ENCODE measurements around the gene NUDT13.

- TF ChIP-seq POLR2AphosphoS5 (IDR thresholded peaks at IDR 0.05; ENCODE audit: control insufficient read depth, insufficient read depth, low read depth, low read length), result no peak
- TF ChIP-seq EP300 (IDR thresholded peaks at IDR 0.05; ENCODE audit: low read length), result no peak
- no peak for TF ChIP-seq ZBTB1 (CRISPR knock-in tag; IDR thresholded peaks at IDR 0.05; ENCODE audit: borderline replicate concordance, low read depth)
- no peak for TF ChIP-seq CTCF (IDR thresholded peaks at IDR 0.05 in 2 of 3, conservative IDR thresholded peaks at IDR 0.05 in 1 of 3; ENCODE audit: insufficient read depth in 2 of 3, low read depth in 1 of 3, low read length in 3 of 3)
- no peak for TF ChIP-seq MAFF (IDR thresholded peaks at IDR 0.05; ENCODE audit: low read length)
- no peak for TF ChIP-seq ATF3 (IDR thresholded peaks at IDR 0.05)
- no peak for TF ChIP-seq ATF3 (CRISPR knock-in tag; conservative IDR thresholded peaks at IDR 0.05)
- TF ChIP-seq MAX (CRISPR knock-in tag; IDR thresholded peaks at IDR 0.05), result no peak
- TF ChIP-seq ETV6 (IDR thresholded peaks at IDR 0.05; ENCODE audit: borderline replicate concordance in 1 of 2, low read depth in 2 of 2, low read length in 1 of 2), result no peak
- no peak for TF ChIP-seq ETV6 (CRISPR knock-in tag; IDR thresholded peaks at IDR 0.05; ENCODE audit: borderline replicate concordance)
- no peak for TF ChIP-seq LEF1 (IDR thresholded peaks at IDR 0.05)
- no peak for TF ChIP-seq POLR2A (conservative IDR thresholded peaks at IDR 0.05)
- TF ChIP-seq ZNF324 (CRISPR knock-in tag; IDR thresholded peaks at IDR 0.05), result no peak
- no peak for TF ChIP-seq MCM7 (IDR thresholded peaks at IDR 0.05)
These were observed 16.1 kb downstream of the NUDT13 start for GRCh38 chr10:73126343-73126742.

All from K562 (cell line).